Neuron (in vitro differentiated cells): ENCODE measurements around the gene NID1.
"Not testable (repeated sequence)": the region's sequence is repeated elsewhere in the genome, so short reads cannot be mapped to it uniquely, and the experiment has no call there.

Experiments
- H2AFZ ChIP-seq: one replicate; pipeline ENCODE4 v1.6.1; 2013; ENCODE audit warnings: low read depth, mild to moderate bottlenecking, inconsistent platforms, low read length, moderate library complexity
- H3K27me3 ChIP-seq: one replicate; pipeline ENCODE4 v1.6.1; 2013; ENCODE audit warnings: low read length; ENCODE audit not compliant: insufficient read depth
- H3K36me3 ChIP-seq: one replicate; pipeline ENCODE4 v1.6.1; 2013; ENCODE audit warnings: low read length; ENCODE audit not compliant: insufficient read depth
- H3K4me1 ChIP-seq: one replicate; pipeline ENCODE4 v1.6.1; 2013; ENCODE audit warnings: low read length; ENCODE audit not compliant: insufficient read depth
- H3K4me3 ChIP-seq: 2 replicates; pipeline ENCODE4 v1.5.1; 2013; ENCODE audit warnings: mild to moderate bottlenecking, low read length, moderate library complexity
- H3K9me3 ChIP-seq: one replicate; pipeline ENCODE4 v1.6.1; 2013; ENCODE audit warnings: low read length

Gene NID1

DNA sequence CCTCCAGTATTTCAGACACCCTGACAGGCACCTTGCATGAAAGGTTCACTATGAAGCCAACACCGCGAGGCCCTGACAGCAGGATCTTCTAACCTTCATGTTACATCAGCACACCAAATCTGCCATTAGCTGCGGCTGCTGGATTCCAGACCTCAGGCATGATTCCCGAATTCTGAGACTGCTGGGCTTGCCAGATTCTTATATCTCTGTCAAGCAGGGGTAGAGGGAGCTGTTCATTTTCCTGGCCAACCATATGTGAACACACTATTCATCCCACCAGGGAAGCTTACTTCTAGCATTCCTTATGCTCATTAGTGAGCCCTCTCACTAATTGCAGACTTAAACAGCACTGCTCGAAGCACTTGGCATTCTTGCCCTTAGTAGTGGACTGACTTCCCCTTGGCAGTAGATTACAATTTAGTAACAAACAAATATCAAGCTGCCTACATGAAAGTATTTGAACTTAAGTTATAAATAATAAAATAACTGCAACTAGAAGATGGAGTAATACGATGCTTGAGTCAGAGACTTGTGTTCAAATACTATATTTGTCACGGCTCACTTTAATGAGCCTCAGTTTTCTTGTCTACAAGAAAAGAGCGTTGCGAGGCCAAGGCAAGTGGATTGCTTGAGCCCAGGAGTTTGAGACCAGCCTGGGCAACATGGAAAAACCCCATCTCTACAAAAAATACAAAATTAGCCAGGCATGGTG is 43.3 kb downstream of the NID1 start:
- no peaks in the 10 kb centered on the region for H3K4me1 ChIP-seq
- H3K36me3 ChIP-seq, result no peaks in the 10 kb centered on the region
- H3K4me3 ChIP-seq, result no peak overlapping the region
- H3K9me3 ChIP-seq, result peaks cover 2% of the 10 kb centered on the region
- H2AFZ ChIP-seq, result no peak overlapping the region
- H3K27me3 ChIP-seq, result no peaks in the 10 kb centered on the region

DNA sequence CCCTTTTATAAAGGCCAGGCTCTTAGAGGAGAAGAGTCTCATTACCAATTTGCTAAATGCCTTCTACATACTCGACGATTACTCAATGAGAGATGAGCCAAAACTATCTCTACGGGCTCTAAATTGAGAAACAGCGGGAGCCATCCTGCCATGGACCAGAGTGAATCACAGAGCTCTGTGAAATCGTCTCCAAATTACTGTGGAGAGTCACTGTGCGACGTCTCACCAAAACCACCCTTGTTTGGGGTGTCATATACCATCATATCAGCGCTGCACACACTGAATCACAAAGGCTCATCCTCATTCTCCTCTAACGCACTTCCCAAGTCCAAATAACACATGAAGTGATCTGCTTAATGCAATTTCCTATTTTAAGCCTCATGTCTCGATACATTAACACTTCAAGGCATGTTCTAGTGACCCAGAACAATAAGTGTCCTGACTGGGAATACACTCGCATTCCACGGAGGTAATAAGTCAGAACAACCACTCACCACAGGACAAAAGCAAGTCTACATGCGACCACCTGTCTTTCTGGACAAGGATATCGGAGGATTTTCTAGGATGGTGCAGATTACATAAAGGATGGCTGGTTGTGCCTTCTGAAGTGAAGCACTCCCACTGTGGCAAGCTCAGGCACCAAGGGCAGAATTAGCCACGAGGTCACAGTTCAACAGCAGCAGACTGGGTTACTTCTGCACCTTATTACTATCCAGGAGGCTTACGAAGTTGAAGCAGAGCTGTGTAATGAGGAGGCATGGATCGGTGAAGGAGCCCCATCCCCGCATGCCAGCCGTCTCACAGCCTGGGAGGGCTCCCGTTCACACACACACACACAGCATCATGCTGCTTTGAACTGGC is 44.3 kb downstream of the NID1 start:
- Histone ChIP-seq H3K4me1 (no peaks in the 10 kb centered on the region), H3K36me3 (no peaks in the 10 kb centered on the region), H3K9me3 (peaks cover 2% of the 10 kb centered on the region), H2AFZ (no peak overlapping the region), H3K4me3 (no peak overlapping the region), H3K27me3 (no peaks in the 10 kb centered on the region)

DNA sequence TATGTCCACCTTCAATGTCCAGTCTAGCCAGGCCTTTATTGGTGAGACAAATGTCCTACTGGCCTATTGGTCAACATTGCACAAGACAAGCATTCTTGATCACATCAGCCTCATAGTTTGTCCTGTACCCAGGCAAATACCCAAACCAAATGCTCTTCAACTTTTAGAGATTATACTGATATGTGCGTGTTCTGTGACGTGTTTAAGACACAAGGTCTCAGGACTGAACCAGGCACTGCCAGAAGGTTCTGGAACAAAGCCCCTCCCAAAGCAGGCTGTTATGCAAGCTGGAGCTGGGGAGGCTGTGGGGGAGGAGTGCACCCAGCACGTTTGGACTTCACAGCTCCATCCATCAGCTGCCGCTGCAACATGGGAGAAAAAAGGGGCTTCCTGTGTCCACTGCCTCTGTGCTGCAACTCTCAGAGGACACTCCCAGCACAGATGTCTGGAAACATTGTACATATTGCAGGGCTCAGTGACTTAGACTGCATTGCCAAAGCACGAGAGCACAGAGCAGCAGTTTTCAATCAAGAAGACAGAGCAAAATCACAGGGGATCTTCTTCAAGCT is 45.9 kb downstream of the NID1 start:
- Histone ChIP-seq H3K36me3 (no peaks in the 10 kb centered on the region), H3K4me1 (no peaks in the 10 kb centered on the region), H2AFZ (no peak overlapping the region), H3K27me3 (no peaks in the 10 kb centered on the region), H3K9me3 (peaks cover 2% of the 10 kb centered on the region), H3K4me3 (no peak overlapping the region)

DNA sequence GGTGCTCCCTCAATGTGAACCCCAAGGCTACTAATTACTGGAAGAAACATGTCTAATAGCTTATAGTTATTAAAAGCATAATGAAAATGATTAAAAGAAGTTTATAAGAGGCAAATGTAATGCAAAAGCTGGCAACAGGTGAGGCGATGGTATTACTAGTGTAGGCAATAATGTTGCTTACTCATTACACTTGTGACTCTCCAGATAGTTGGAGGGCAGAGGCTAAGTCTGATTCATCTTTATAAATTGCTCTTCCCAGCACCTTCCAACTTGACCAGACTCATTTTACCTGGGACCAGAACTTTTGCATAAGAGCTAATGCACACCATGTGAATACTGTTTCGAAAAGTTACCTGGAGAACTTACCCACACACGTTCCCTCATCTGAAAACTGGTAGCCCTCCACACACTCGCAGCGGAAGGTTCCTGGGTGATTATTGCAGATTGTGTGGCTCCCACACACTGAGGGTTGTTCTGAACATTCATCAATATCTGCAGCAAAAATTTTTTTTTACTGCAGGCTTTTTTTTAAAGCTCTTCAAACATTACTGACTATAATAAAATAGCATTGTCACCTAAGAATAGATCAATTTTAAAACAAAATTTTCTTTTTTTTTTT is 48.0 kb downstream of the NID1 start:
- no peaks in the 10 kb centered on the region for H3K27me3 ChIP-seq
- no peak overlapping the region for H2AFZ ChIP-seq
- no peak overlapping the region for H3K4me3 ChIP-seq
- no peaks in the 10 kb centered on the region for H3K4me1 ChIP-seq
- H3K36me3 ChIP-seq, result no peaks in the 10 kb centered on the region
- H3K9me3 ChIP-seq, result no peaks in the 10 kb centered on the region

- H2AFZ ChIP-seq, result no peak overlapping the region
- no peaks in the 10 kb centered on the region for H3K27me3 ChIP-seq
- no peaks in the 10 kb centered on the region for H3K36me3 ChIP-seq
- H3K9me3 ChIP-seq, result no peaks in the 10 kb centered on the region
- no peaks in the 10 kb centered on the region for H3K4me1 ChIP-seq
- H3K4me3 ChIP-seq, result no peak overlapping the region
These were observed 48.8 kb downstream of the NID1 start for GRCh38 chr1:236016083-236016482.

DNA sequence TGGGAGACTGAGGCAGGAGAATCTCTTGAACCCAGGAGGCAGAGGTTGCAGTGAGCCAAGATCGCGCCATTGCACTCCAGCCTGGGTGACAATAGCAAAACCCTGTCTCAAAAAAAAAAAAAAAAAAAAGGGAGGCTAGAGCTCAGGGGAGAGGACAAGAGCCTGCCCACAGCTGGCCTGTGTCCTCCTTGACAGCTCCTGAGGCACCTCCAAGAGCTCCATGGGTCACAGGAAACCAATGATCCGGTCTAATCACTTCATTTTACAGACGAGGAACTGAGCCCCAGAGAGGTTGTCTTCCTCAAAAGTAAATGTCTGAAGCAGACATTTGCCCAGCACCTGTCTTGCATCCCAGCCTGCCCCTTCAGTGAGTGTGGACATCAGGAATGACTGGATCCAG is 49.4 kb downstream of the NID1 start:
- no peaks in the 10 kb centered on the region for H3K9me3 ChIP-seq
- H3K27me3 ChIP-seq, result no peaks in the 10 kb centered on the region
- H3K36me3 ChIP-seq, result no peaks in the 10 kb centered on the region
- no peak overlapping the region for H3K4me3 ChIP-seq
- H2AFZ ChIP-seq, result no peak overlapping the region
- H3K4me1 ChIP-seq, result no peaks in the 10 kb centered on the region

GRCh38 chr1:236013330-236013729 is 51.6 kb downstream of the NID1 start:
- Histone ChIP-seq H3K27me3 (no peaks in the 10 kb centered on the region), H3K4me1 (no peaks in the 10 kb centered on the region), H3K9me3 (no peaks in the 10 kb centered on the region), H2AFZ (no peak overlapping the region), H3K36me3 (no peaks in the 10 kb centered on the region), H3K4me3 (no peak overlapping the region)

DNA sequence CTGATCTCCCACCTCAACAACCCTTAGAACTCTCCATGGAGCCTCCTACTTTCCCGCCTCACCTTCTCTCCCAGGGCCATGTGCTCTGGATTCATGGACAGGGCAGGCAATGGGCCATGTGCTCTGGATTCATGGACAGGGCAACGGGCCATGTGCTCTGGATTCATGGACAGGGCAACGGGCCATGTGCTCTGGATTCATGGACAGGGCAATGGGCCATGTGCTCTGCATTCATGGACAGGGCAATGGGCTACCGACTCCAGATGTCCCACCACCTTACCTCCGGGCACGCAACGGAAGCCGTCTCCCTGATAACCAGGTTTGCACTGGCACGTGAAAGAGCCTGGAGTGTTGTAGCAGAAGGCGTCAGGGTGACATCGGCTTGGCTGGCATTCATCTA is 53.2 kb downstream of the NID1 start:
- no peaks in the 10 kb centered on the region for H3K36me3 ChIP-seq
- H3K4me1 ChIP-seq, result no peaks in the 10 kb centered on the region
- H3K27me3 ChIP-seq, result no peaks in the 10 kb centered on the region
- H3K4me3 ChIP-seq, result no peak overlapping the region
- H2AFZ ChIP-seq, result no peak overlapping the region
- no peaks in the 10 kb centered on the region for H3K9me3 ChIP-seq

DNA sequence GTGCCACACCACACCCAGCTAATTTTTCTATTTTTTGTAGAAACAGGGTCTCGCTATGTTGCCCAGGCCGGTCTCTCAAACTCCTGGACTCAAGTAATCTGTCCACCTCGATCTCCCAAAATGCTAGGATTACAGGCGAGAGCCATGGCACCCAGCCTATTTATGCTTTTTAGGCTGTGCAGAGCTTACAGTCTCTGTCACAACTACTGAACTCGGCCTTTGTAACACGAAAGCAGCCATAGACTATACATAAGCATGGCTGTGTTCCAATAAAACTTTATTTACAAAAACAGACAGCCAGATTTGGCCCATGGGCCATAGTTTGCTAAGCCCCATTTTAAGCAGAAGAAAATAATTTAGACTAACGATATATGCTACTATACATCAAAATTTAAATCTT is 54.4 kb downstream of the NID1 start:
- H3K36me3 ChIP-seq, result no peaks in the 10 kb centered on the region
- no peaks in the 10 kb centered on the region for H3K4me1 ChIP-seq
- H3K27me3 ChIP-seq, result no peaks in the 10 kb centered on the region
- H3K4me3 ChIP-seq, result no peak overlapping the region
- no peaks in the 10 kb centered on the region for H3K9me3 ChIP-seq
- no peak overlapping the region for H2AFZ ChIP-seq

DNA sequence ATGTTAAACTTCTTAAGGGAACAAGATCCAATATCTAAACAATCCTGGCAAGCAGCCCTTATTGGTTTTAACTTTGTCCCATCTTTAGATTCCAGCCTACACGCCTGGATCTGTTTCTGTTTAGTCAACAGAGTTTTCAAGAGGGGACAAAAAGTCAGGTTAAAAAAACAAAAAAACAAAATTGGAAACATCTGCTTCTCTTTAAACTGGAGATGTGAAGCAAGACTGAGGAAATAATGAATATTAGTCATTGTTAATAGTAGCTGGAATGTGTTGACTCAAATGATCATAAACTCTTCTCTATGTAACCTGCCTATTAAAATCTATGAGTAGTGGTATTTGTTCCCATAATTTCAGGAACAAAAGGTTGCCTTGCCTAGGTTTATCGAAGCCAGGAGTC is 55.0 kb downstream of the NID1 start:
- Histone ChIP-seq H3K27me3 (no peaks in the 10 kb centered on the region), H3K4me1 (no peaks in the 10 kb centered on the region), H3K36me3 (no peaks in the 10 kb centered on the region), H3K9me3 (no peaks in the 10 kb centered on the region), H2AFZ (no peak overlapping the region), H3K4me3 (no peak overlapping the region)

GRCh38 chr1:236009191-236009590 is 55.7 kb downstream of the NID1 start:
- Histone ChIP-seq H3K27me3 (no peaks in the 10 kb centered on the region), H3K4me1 (no peaks in the 10 kb centered on the region), H2AFZ (no peak overlapping the region), H3K36me3 (no peaks in the 10 kb centered on the region), H3K9me3 (no peaks in the 10 kb centered on the region), H3K4me3 (no peak overlapping the region)

DNA sequence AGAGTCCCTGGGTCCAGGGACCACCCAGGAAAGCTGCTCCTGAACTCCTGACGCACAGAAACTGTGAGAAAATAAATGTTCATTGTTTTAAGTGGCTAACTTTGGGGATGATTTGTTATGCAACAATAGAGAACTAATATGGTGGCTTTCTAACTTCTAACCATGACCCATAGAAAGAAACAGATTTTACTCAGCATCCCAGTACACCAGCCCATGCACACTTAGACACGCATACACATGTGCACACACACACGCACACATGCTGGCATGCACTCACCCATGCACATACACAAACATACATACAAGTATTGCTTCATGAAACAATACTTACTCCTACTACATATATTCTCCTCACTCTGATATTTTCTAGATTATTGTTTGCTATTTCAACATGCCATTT is 57.1 kb downstream of the NID1 start:
- H2AFZ ChIP-seq, result no peak overlapping the region
- H3K4me3 ChIP-seq, result no peak overlapping the region
- H3K36me3 ChIP-seq, result no peaks in the 10 kb centered on the region
- H3K9me3 ChIP-seq, result no peaks in the 10 kb centered on the region
- no peaks in the 10 kb centered on the region for H3K27me3 ChIP-seq
- no peaks in the 10 kb centered on the region for H3K4me1 ChIP-seq

DNA sequence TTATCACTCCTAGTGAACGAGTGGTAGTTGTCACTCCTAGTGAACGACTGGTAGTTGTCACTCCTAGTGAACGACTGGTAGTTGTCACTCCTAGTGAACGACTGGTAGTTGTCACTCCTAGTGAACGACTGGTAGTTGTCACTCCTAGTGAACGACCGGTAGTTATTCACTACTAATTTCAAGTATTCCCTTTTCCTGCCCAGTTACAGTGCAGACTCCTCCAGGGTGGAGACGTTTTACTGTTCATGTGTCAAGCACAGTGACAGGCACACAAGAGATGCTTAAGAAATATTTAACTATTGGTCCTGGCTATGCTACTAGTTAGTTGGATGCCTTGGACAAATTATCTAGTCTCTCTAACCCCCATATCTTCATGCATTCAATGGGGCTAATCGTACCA is 61.8 kb downstream of the NID1 start:
- H3K36me3 ChIP-seq, H3K27me3 ChIP-seq, H3K9me3 ChIP-seq, H3K4me1 ChIP-seq, H3K4me3 ChIP-seq, H2AFZ ChIP-seq: not testable (repeated sequence)
